CD4-positive, alpha-beta T cell treated with Interleukin-12 subunit alpha and Interleukin-12 subunit beta, for 1 hour (primary cell): ENCODE results near the gene OR8B3.
"Not testable (repeated sequence)": the region's sequence is repeated elsewhere in the genome, so short reads cannot be mapped to it uniquely, and the experiment has no call there.

ENCODE experiments used
- DNase-seq: peaks from one replicate; pipeline ENCODE4 v3.0.0-alpha.2; 2020

Gene OR8B3, protein sequence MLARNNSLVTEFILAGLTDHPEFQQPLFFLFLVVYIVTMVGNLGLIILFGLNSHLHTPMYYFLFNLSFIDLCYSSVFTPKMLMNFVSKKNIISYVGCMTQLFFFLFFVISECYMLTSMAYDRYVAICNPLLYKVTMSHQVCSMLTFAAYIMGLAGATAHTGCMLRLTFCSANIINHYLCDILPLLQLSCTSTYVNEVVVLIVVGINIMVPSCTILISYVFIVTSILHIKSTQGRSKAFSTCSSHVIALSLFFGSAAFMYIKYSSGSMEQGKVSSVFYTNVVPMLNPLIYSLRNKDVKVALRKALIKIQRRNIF

DNA sequence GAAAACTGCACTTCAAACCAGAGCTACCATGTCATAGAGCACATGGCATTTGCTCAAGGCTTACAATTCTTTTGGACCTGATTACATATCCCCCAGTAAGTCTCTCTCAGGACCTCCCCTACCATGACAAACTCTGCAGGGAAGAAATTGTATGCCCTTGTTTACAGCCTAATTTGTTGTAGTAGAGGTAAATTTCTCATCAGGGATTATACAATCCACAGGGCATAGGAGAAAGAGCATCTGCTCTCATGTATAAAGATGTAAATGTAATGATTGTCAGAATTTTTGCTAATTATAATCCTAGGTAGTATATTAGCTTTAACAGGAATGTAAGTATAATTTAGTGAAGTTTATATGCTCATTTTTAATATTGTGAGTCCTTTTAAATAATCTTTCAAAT, at the start of gene OR8B3:
Gene OR8B3, minus strand, starts transcription at position 101 of the 400 bp plus-strand sequence. CDS start 1,673 bp downstream, outside the sequence.
- DNase-seq: no peak

DNA sequence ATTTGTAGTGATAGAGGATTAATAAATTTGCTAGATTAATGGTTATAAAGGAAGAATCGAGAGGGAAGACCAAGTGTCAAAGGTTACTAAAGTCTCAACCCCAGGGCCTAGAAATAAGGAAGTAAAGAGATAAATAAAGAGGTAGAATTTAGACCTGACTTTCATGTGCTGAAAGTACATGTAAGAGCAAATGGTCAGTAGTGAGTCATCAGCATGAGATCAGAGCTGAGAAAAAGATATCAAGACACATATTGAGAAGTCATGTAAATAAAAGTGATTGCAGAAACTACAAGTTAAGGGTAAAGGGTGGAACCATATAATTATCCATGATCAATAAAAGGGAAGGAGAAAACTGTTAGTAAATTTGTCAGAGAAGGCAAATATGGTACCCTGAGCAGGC, 48.1 kb upstream of the OR8B3 start:
- no peak for DNase-seq

DNA sequence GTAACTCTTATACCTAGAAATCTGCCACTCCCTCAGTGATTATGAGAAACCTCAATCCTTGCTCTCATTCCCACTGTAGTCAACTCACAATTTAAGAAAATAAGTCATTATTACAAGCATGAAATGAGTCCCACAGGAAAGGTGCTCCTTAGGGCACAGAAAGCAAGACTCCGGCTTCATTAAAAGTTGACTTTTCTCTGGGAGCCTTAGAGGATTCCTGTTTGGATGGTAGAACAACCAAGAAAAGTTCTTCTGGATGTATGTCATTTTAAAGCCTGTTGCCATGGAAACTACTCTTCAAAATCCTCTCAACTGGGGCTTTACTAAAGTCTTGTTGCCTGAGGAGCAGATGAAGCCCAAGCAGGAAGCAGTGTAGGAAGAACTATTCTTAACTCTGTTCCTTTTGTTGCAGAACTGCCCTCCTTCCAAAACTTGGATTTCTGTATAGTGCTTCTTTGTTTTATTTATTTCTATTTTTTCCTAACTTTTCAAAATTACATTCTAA, 46.9 kb upstream of the OR8B3 start, which contains the start of gene OR8B8:
Gene OR8B8, minus strand, starts transcription at position 51 of the 505 bp plus-strand sequence. CDS start 4,611 bp downstream, outside the sequence.
- no peak for DNase-seq

DNA sequence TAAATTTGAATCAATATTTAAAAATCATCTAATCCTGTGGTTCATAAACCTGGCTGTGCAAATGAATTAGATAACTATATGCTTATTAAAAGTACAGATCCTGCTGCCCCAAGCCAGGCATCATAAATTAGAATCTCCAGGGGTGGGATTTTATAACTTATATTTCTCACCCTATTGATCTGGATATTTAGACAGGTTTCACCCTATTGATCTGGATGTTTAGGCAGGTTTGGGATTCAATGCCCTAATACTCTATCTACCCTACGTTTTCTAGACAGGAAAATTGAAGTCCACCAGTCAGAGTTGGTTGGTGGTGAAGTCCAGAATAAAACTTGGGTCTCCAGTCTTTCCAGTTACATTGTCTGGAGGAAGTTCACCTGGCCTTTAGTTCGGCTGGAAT, 44.0 kb upstream of the OR8B3 start:
- DNase-seq: no peak

DNA sequence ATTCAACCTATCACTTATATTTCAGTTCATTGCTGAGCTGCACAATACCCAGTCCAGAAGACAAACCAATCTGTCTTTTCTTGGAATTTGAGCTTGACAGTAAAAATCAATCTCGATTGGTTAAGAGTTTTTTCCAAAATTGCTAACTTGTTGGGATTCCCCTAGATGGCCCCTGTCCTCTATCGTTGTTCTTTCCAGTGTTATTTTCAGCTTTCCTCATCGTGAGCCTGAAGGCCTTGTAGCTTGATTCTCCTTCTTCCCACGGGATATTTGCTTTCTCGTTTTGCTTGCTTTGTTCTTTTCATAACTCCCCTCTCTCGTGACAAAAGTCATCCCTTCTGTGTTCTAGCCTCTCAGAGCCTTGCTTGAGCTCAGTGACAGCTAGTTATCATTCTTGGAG, 43.6 kb upstream of the OR8B3 start:
- DNase-seq: no peak

DNA sequence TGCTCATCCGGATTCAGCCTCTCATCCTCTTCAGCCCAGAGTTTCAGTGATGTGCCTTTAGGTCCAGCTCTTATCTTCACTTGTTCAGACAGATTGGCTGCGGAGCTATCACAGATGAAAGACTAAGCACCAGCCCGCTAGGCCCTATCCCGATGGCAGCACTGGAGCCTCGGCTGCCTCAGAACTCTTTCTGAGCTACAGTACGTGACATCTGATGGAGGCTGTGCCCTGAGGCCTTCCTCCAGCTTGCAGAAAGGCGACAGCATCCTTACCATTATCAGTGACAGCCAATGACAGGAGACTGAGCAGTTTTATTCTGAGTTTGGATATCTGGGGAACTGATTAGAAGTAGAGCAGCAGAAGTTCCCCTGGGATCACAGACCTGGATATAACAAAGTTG, 42.7 kb upstream of the OR8B3 start:
- DNase-seq: no peak

DNA sequence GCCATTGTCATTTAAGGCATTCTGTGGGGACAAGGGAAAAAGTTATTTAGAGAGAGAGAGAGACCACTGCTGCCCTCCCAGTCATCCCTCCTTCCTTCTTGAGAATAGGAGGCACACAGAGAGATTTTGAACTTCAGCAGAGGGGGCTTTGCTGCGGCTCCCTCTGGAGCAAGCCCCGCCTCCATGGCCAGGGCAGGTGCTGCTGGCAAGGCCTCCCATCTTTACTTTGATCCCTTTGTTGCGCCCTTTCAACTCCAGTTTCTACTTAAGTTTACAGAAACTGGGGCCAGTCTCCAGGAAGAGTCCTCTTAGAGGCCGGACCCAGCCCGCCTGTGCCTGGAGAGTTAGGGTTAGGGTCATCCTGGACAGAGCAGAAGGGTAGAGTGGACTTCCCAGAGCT, 42.3 kb upstream of the OR8B3 start:
- DNase-seq: no peak

DNA sequence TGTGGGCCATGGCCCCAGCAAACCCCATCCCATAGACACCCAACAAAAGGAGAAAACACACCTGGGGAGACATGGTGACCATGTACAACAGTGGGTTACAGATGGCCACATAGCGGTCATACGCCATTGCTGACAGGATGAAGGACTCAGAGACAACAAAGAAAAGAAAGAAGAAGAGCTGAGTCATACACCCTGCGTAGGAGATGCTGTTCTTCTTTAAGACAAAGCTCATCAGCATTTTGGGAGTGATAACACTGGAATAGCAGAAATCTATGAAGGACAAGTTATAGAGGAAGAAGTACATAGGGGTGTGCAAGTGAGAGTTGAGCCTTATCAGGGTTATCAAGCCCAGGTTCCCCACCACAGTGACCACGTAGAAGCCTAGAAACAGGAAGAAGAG, 41.8 kb upstream of the OR8B3 start:
- no peak for DNase-seq

DNA sequence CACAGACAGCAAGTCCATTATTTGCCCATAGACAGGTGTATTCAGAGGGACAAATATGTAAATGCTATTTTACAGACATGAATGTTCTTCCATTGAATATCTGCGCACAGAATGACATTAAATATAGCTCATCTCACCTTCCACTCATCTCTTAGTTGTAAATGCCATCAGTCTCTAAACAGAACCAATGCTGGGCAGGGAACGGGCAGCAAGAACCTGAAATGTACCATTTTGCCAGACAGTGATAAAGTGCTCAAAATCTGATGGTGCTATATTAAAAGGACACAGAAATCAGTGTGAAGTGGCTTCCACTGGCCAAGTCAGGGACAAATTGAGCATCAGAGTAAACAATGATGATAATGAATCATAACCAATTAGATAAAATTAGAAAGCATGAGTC, 35.9 kb upstream of the OR8B3 start:
- DNase-seq: no peak

DNA sequence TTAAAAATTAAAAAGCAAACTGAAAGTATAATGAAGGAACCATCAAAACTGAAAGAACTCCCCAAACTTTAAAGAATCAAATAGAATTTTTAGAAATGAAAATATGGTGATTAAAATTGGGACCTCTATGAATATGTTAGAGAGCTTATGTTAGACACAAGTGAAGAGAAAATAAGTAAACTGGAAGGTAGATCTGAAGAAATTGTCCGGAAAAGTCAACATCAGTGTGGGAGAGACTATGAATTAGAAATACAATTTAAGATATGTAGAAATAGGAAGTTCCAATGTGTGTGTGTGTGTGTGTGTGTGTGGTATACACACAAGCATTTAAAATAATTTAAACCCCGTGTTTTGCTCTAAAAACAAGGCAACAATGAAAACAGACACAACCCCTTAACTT, 30.8 kb upstream of the OR8B3 start:
- DNase-seq: no peak

DNA sequence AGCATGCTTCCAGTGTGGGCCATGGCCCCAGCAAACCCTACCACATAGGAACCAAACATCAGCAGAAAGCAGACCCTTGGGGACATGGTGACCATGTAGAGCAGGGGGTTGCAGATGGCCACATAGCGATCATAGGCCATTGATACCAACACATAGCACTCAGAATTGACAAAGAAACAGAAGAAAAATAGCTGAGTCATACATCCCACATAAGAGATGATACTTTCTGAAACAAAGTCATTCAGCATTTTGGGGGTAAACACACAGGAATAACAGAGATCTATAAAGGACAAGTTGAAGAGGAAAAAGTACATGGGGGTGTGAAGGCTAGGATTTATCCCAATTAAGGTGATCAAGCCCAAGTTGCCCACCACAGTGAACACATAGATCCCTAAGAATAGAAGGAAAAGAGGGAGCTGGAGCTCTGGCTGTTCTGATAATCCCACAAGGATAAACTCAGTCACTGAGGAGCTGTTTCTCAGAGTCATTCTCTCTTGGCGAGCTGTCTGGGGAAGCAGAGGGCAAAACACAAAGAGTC, 25.6 kb upstream of the OR8B3 start, which contains the start of gene OR8B4:
Gene OR8B4, minus strand, starts transcription at position 488 of the 538 bp plus-strand sequence. Its CDS starts 0 bp downstream, at position 488.
- DNase-seq: no peak

DNA sequence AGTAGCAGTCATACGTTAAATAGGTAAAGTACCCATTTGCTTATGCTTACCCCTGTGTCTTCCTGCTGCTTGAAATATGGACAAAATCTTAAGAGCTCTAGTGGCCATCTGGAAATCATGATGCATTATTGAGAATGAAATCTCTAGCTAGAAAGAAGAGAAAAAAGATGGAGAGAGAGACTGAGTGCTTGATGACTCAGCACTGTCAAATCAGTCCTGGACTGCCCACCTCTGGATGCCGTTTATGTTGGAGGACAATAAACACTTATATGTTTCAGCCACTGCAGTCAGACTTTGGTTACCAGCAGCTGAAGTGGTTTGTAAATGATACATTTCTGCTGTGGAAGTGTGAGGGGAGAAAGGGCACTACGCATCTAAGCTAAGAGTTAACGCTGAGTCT, 22.2 kb upstream of the OR8B3 start:
- DNase-seq: no peak

DNA sequence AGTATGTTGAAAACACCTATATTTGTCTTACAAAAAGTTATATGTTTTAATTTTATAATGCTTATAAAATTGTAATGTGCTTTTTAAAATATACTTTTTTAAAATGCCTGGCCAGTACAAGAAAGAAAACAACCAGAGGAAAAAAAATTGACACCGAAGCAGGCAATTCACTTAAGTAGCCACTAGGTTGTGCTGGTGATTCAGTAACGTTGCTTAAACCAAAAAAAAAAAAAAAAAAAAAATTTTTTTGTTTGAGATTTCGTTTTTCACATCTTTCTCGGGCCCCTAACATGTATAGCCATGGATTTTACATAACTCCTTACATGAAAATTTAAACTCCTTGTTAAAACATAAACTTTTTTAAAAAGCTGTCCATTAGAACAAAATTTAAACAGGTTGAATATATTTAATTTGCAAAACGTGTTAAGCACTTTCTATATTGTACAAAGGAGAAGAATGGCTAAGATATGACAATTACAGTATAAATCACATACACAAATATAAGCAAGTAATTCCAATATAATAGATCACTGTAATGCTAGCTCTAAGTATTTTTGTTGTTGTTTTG, 16.6 kb upstream of the OR8B3 start:
- DNase-seq: peak; percentile 20

DNA sequence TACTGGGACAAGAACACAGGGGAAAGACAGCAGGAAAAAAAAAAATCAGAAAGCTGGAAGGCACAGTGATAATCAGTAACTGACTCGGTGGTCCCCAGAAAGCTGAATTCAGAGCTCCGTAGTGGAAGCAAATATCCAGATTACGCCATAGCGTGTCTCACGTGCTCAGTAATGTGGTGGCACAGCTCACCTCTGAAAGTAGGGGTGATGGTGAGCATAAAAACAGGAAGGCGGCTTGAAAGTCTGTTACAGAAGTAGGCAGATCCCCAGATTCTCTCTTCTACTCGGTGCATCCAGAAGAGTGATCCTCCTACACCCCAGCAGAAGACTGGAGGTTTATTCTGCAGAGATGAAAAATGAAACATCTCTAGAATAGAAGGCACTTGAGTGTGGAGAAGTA, 11.1 kb upstream of the OR8B3 start:
- no peak for DNase-seq

DNA sequence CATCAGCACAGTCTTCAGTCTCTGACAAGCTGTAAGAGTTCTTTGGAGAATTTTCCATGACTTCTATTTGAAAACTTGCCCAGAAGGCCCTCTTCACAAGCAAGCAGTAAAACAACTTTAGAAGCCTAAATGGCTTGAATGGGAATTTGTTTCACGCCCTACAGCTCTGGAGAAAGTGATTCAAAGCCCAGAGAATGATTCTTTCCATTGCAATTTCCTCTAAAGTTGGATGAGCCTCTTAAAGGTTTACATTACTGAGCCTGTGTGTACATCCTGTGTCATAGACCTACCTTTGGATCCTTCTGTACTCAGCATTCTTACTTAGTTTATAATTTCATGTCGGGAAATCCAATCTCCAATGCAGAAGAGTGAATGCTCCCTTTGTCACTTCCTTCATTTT, 6.8 kb upstream of the OR8B3 start:
- no peak for DNase-seq

DNA sequence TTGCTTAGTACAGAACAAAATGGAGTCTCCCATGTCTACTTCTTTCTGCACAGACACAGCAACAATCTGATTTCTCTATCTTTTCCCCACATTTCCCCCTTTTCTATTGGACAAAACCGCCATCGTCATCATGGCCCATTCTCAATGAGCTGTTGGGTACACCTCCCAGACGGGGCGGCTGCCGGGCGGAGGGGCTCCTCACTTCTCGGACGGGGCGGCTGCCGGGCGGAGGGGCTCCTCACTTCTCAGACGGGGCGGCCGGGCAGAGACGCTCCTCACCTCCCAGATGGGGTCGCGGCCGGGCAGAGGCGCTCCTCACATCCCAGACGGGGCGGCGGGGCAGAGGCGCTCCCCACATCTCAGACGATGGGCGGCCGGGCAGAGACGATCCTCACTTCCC, 4.4 kb upstream of the OR8B3 start:
- DNase-seq: not testable (repeated sequence)

DNA sequence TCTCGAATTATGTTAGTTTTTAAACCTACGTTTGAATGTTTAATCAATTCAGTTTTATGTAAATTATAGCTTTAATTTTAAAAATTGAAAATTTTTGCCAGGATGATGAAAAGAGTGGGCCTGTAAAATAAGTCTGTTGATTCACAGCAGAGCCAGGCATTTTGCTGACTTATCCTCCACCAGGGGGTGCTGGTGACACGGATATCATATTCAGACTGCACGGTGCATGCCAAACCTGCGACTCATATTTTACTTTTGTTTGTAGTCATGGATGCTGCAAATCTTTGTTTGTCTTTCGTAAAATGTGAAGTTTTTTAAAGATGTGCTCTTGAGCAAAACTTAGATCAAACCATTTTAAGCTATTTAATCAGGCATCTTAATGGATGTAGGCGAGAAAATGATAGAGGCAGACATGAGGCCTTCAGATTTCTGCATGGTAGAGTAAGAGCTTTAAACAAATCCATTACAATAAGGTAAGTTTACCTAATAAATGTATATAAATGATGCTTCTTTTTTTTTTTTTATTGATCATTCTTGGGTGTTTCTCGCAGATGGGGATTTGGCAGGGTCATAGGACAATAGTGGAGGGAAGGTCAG, 3.6 kb upstream of the OR8B3 start:
- DNase-seq: peak; percentile 26

DNA sequence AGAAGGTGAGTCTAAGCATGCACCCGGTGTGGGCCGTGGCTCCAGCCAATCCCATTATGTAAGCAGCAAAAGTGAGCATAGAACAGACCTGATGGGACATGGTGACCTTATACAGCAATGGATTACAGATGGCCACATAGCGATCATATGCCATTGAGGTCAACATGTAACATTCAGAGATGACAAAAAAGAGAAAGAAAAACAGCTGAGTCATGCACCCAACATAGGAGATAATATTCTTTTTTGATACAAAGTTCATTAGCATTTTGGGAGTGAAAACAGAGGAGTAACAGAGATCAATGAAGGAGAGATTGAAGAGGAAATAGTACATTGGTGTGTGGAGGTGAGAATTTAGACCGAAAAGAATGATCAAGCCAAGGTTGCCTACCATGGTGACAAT, 2.0 kb downstream of the OR8B3 start:
- DNase-seq: not testable (repeated sequence)

DNA sequence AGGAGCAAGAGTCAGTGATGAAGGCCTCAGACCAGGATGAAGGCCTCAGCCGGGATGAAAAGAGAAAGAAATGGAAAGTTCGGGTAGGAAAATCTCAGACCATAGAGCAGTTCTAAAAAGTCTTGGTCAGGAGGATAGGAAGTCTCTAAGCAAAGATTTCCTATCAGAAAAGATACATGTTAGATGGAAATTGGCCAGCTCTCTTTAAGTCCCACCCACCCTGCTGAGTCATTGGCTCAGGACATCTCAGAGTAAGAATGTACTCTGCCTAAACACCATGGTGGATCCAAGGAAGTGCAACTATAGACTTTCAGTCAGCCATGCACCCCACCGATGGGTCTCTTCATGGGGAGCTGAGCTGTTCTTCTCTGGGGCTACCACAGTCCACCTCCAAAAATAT, 4.4 kb downstream of the OR8B3 start:
- DNase-seq: no peak

DNA sequence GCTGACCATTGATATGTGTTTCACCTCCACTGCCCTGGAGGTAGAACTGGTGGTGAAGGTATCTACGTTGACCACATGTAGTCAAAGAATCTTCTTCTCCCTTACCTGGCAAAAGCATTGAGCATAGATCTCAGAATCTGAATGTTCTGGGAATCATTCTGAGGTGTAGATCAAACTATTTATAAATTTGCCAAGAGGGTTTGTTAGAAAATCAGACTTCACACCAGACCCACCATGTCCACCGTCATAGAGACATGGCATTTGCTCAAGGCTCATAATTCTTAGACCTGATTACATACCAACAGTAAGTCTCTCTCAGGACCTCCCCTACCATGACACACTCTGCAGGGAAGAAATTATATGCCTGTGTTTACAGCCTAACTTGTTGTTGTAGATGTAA, 14.4 kb downstream of the OR8B3 start, which contains the start of gene OR8B2:
Gene OR8B2, minus strand, starts transcription at position 101 of the 400 bp plus-strand sequence. CDS start 1,156 bp downstream, outside the sequence.
- no peak for DNase-seq

DNA sequence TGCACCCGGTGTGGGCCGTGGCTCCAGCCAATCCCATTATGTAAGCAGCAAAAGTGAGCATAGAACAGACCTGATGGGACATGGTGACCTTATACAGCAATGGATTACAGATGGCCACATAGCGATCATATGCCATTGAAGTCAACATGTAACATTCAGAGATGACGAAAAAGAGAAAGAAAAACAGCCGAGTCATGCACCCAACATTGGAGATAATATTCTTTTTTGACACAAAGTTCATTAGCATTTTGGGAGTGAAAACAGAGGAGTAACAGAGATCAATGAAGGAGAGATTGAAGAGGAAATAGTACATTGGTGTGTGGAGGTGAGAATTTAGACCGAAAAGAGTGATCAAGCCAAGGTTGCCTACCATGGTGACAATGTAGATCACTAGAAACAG, 16.0 kb downstream of the OR8B3 start:
- DNase-seq: not testable (repeated sequence)

DNA sequence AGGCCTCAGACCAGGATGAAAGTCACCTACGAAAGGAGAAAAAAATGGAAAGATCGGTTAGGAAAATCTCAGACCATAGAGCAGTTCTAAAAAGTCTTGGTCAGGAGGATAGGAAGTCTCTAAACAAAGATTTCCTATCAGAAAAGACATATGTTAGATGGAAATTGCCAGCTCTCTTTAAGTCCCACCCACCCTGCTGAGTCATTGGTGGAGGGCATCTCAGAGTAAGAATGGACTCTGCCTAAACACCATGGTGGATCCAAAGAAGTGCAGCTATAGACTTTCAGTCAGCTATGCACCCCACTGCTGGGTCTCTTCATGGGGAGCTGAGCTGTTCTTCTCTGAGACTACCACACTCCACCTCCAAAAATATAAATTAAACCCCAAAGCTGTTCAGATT, 18.2 kb downstream of the OR8B3 start:
- no peak for DNase-seq

DNA sequence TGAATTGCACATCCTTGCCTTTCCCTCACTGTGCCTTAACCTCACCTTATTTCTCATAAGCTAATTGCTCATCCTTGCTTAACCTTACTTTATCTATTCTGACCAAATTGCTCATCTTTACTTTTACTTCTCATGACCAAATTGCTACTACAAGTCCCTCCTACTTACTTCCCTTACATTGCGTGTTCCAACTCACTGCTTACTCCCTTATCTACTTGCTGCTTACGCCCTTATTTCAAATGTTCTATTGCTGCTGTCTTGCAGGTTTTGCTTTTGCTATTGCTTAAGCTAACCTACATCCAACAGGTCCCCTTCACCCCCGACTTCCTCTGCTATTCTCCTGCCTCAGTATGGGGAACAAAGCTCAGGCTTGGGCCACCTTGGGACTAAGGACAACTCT, 22.5 kb downstream of the OR8B3 start:
- DNase-seq: no peak

DNA sequence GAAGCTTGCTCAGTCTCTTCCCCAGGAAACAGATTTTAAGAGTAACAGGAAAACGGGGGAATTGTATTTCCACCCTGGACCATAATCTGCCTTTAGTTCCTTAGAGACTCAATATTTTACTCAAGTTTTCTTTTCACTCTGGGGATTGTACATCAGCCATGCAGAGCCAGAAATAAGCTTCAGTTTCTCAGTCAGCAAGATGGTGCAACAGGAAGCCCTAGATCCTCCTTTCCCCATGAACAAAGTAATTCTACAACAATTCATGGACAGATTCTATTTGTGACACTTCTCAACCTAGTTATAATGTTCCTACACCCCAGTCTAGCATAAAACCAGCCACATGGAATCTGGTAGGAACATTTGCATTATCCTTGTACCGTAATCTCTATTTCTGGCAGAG, 39.3 kb downstream of the OR8B3 start:
- DNase-seq: no peak
